ENCODE data around the gene LRRFIP2. TPM values are rescaled to one million over a fixed set of nuclear protein-coding genes. Genes with fewer than 3 reads are reported as not detected.

LRRFIP2 gene
- total RNA-seq, 1 donor from 2014 or later, result 40.0 TPM

- Mint-ChIP-seq H3K4me1 (ENCODE audit: unreplicated experiment) (no peaks in the 10 kb centered on the region), H3K4me3 (ENCODE audit: unreplicated experiment) (no peak overlapping the region), H3K36me3 (ENCODE audit: low read depth, unreplicated experiment) (no peaks in the 10 kb centered on the region), H3K9me3 (ENCODE audit: unreplicated experiment) (no peaks in the 10 kb centered on the region), H3K27me3 (ENCODE audit: unreplicated experiment) (peaks cover 2% of the 10 kb centered on the region), H3K27ac (ENCODE audit: unreplicated experiment) (no peak overlapping the region)
- TF ChIP-seq CTCF (IDR thresholded peaks at IDR 0.05; ENCODE audit: unreplicated experiment), result no peak
- no peak for DNase-seq (ENCODE audit: low spot score)
Measured at GRCh38 chr3:37087870-37088269, 86.5 kb downstream of the LRRFIP2 start.

- DNase-seq (ENCODE audit: low spot score), result no peak
- H3K4me3 Mint-ChIP-seq (ENCODE audit: unreplicated experiment), result no peak overlapping the region
- no peaks in the 10 kb centered on the region for H3K9me3 Mint-ChIP-seq (ENCODE audit: unreplicated experiment)
- H3K27ac Mint-ChIP-seq (ENCODE audit: unreplicated experiment), result no peak overlapping the region
- H3K4me1 Mint-ChIP-seq (ENCODE audit: unreplicated experiment), result no peaks in the 10 kb centered on the region
- peaks cover 2% of the 10 kb centered on the region for H3K27me3 Mint-ChIP-seq (ENCODE audit: unreplicated experiment)
- no peak for TF ChIP-seq CTCF (IDR thresholded peaks at IDR 0.05; ENCODE audit: unreplicated experiment)
- H3K36me3 Mint-ChIP-seq (ENCODE audit: low read depth, unreplicated experiment), result no peaks in the 10 kb centered on the region
Measured at GRCh38 chr3:37086918-37087317, 87.5 kb downstream of the LRRFIP2 start.

GRCh38 chr3:37082317-37082716 lies 92.1 kb downstream of the LRRFIP2 start:
- no peak for TF ChIP-seq CTCF (IDR thresholded peaks at IDR 0.05; ENCODE audit: unreplicated experiment)
- no peaks in the 10 kb centered on the region for H3K4me1 Mint-ChIP-seq (ENCODE audit: unreplicated experiment)
- H3K4me3 Mint-ChIP-seq (ENCODE audit: unreplicated experiment), result no peak overlapping the region
- H3K27ac Mint-ChIP-seq (ENCODE audit: unreplicated experiment), result no peak overlapping the region
- no peak for DNase-seq (ENCODE audit: low spot score)
- H3K36me3 Mint-ChIP-seq (ENCODE audit: low read depth, unreplicated experiment), result no peaks in the 10 kb centered on the region
- H3K9me3 Mint-ChIP-seq (ENCODE audit: unreplicated experiment), result no peaks in the 10 kb centered on the region
- H3K27me3 Mint-ChIP-seq (ENCODE audit: unreplicated experiment), result no peaks in the 10 kb centered on the region

GRCh38 chr3:37075955-37076354 lies 98.4 kb downstream of the LRRFIP2 start:
- Mint-ChIP-seq H3K27ac (ENCODE audit: unreplicated experiment) (no peak overlapping the region), H3K4me1 (ENCODE audit: unreplicated experiment) (no peaks in the 10 kb centered on the region), H3K36me3 (ENCODE audit: low read depth, unreplicated experiment) (peaks cover 10% of the 10 kb centered on the region), H3K27me3 (ENCODE audit: unreplicated experiment) (no peaks in the 10 kb centered on the region), H3K4me3 (ENCODE audit: unreplicated experiment) (no peak overlapping the region), H3K9me3 (ENCODE audit: unreplicated experiment) (no peaks in the 10 kb centered on the region)
- TF ChIP-seq CTCF (IDR thresholded peaks at IDR 0.05; ENCODE audit: unreplicated experiment), result no peak
- no peak for DNase-seq (ENCODE audit: low spot score)

- Mint-ChIP-seq H3K4me3 (ENCODE audit: unreplicated experiment) (no peak overlapping the region), H3K27me3 (ENCODE audit: unreplicated experiment) (no peaks in the 10 kb centered on the region), H3K4me1 (ENCODE audit: unreplicated experiment) (no peaks in the 10 kb centered on the region), H3K36me3 (ENCODE audit: low read depth, unreplicated experiment) (peaks cover 17% of the 10 kb centered on the region), H3K27ac (ENCODE audit: unreplicated experiment) (no peak overlapping the region), H3K9me3 (ENCODE audit: unreplicated experiment) (no peaks in the 10 kb centered on the region)
- no peak for DNase-seq (ENCODE audit: low spot score)
- no peak for TF ChIP-seq CTCF (IDR thresholded peaks at IDR 0.05; ENCODE audit: unreplicated experiment)
Measured at GRCh38 chr3:37074178-37074577, 100.2 kb downstream of the LRRFIP2 start.
